NCI-H510A (cell line): ENCODE data around the gene ITK.
"Not testable (repeated sequence)": the region's sequence is repeated elsewhere in the genome, so short reads cannot be mapped to it uniquely, and the experiment has no call there.

Source experiments
- DNase-seq: peaks from one replicate; lab custom pipeline; 2025; lab: John Stamatoyannopoulos, UW

Gene ITK

GRCh38 chr5:157168286-157168685 is 12.4 kb upstream of the ITK start:
- DNase-seq: no peak

- no peak for DNase-seq
Measured at GRCh38 chr5:157172403-157172802, 8.2 kb upstream of the ITK start.

GRCh38 chr5:157175071-157175612 is 5.5 kb upstream of the ITK start:
- no peak for DNase-seq

GRCh38 chr5:157177953-157178352 is 2.7 kb upstream of the ITK start:
- no peak for DNase-seq

GRCh38 chr5:157178966-157179365 is 1.7 kb upstream of the ITK start:
- DNase-seq: no peak

GRCh38 chr5:157182143-157182757 is 1.6 kb downstream of the ITK start:
- DNase-seq: no peak

- no peak for DNase-seq
Measured at GRCh38 chr5:157184117-157184670, 3.6 kb downstream of the ITK start.

GRCh38 chr5:157185122-157185521 is 4.5 kb downstream of the ITK start:
- DNase-seq: not testable (repeated sequence)

GRCh38 chr5:157186309-157187045 is 5.8 kb downstream of the ITK start:
- no peak for DNase-seq

GRCh38 chr5:157187046-157187754 is 6.6 kb downstream of the ITK start:
- DNase-seq: no peak

GRCh38 chr5:157188270-157188669 is 7.6 kb downstream of the ITK start:
- no peak for DNase-seq

GRCh38 chr5:157189223-157189622 is 8.6 kb downstream of the ITK start:
- no peak for DNase-seq

- DNase-seq: no peak
Measured at GRCh38 chr5:157193699-157194424, 13.2 kb downstream of the ITK start.

- no peak for DNase-seq
Measured at GRCh38 chr5:157196045-157196444, 15.4 kb downstream of the ITK start.

GRCh38 chr5:157197086-157197485 is 16.4 kb downstream of the ITK start:
- no peak for DNase-seq

- no peak for DNase-seq
Measured at GRCh38 chr5:157198277-157198986, 17.8 kb downstream of the ITK start.

- DNase-seq: no peak
Measured at GRCh38 chr5:157201857-157202256, 21.2 kb downstream of the ITK start.

- no peak for DNase-seq
Measured at GRCh38 chr5:157203417-157203816, 22.8 kb downstream of the ITK start.

- no peak for DNase-seq
Measured at GRCh38 chr5:157204765-157205164, 24.1 kb downstream of the ITK start.

- no peak for DNase-seq
Measured at GRCh38 chr5:157205708-157206107, 25.1 kb downstream of the ITK start.

- DNase-seq: not testable (repeated sequence)
Measured at GRCh38 chr5:157210652-157211051, 30.0 kb downstream of the ITK start.
